A549 (cell line): ENCODE data around the gene LUZP2. TPM values are rescaled to one million over a fixed set of nuclear protein-coding genes. Genes with fewer than 3 reads are reported as not detected.

Source experiments
- ATAC-seq, 2 experiments: fragments of 200-7000 bp in 1 of 2; fragments of >200 bp in 1 of 2; cut with Nextera tagmentation in 1 of 2; cut with Tn5 transposase in 1 of 2; 3 replicates each; pipeline versions ENCODE4 v1.8.0 to v1.9.1; 2018 to 2020; ENCODE audit warnings: mild to moderate bottlenecking in 1 of 2, moderate library complexity in 1 of 2
- CTCF ChIA-PET: fragments of 300-600 bp; sonication (Branson Sonifier 250); formaldehyde crosslinking; extraction: SDS; loops from one replicate; lab custom pipeline; 2021; ENCODE audit warnings: antibody characterized with exemption, inconsistent platforms; lab: Yijun Ruan, JAX
- POLR2A ChIA-PET: fragments of 350-600 bp; formaldehyde crosslinking; extraction: SDS; loops from one replicate; lab custom pipeline; 2021; ENCODE audit warnings: antibody characterized with exemption, inconsistent platforms; lab: Yijun Ruan, JAX
- DNase-seq, 2 experiments: peaks; one replicate each; pipeline versions ENCODE4 v3.0.0 to v3.0.0-alpha.2; 2011 to 2016; ENCODE audit warnings: low read depth in 1 of 2, low spot score in 1 of 2
- FAIRE-seq: peaks from 2 replicates; lab custom pipeline; 2011; peaks lifted over from hg19 to GRCh38; lab: Jason Lieb, UNC
- H3K27ac ChIP-seq, 2 experiments: fragments of >200 bp; sonication (Bioruptor Twin); formaldehyde crosslinking; 3 replicates each; pipeline ENCODE4 v1.5.1; 2016 to 2017
- H3K4me1 ChIP-seq: fragments of >200 bp; sonication (Bioruptor Twin); formaldehyde crosslinking; 3 replicates; pipeline ENCODE4 v1.6.1; 2016
- H3K4me2 ChIP-seq: fragments of >200 bp; sonication (Bioruptor Twin); formaldehyde crosslinking; 3 replicates; pipeline ENCODE4 v1.6.1; 2016
- H3K4me3 ChIP-seq: fragments of >200 bp; sonication (Bioruptor Twin); formaldehyde crosslinking; 3 replicates; pipeline ENCODE4 v1.5.1; 2016
- H3K9me3 ChIP-seq: fragments of >200 bp; sonication (Bioruptor Twin); formaldehyde crosslinking; 3 replicates; pipeline ENCODE4 v1.6.1; 2016
- CBX8 ChIP-seq: fragments of 200-600 bp; sonication (generic); IDR thresholded peaks from 2 replicates; pipeline ENCODE4 v1.6.1; 2016
- CEBPB ChIP-seq, 2 experiments: fragments of >200 bp in 1 of 2; sonication (Bioruptor Twin) in 1 of 2; formaldehyde crosslinking in 1 of 2; IDR thresholded peaks; 2 replicates each; pipeline ENCODE4 v1.6.1; 2012 to 2016
- EP300 ChIP-seq, 2 experiments: fragments of >200 bp; sonication (Bioruptor Twin); formaldehyde crosslinking; IDR thresholded peaks; 2 replicates in 1 of 2; 3 replicates in 1 of 2; pipeline ENCODE4 v1.6.1; 2016 to 2017
- FOSB ChIP-seq: fragments of 250-450 bp; sonication (Bioruptor Pico); IDR thresholded peaks from 2 replicates; pipeline ENCODE4 v1.5.0; 2020; ENCODE audit warnings: mild to moderate bottlenecking, moderate library complexity
- FOSL2 ChIP-seq, 2 experiments: fragments of 450-650 bp in 1 of 2; fragments of >200 bp in 1 of 2; sonication (Bioruptor Twin) in 1 of 2; formaldehyde crosslinking; IDR thresholded peaks; 2 replicates each; pipeline versions ENCODE4 v1.5.0 to v1.6.1; 2016 to 2020; ENCODE audit warnings: mild to moderate bottlenecking in 1 of 2, moderate library complexity in 1 of 2
- HDAC2 ChIP-seq: fragments of 200-600 bp; sonication (generic); IDR thresholded peaks from 2 replicates; pipeline ENCODE4 v1.6.1; 2016
- HOXA7 ChIP-seq: fragments of 250-450 bp; sonication (Bioruptor Pico); IDR thresholded peaks from 2 replicates; pipeline ENCODE4 v1.5.0; 2020; ENCODE audit warnings: mild to moderate bottlenecking, moderate library complexity
- HOXB13 ChIP-seq: fragments of 250-450 bp; sonication (Bioruptor Pico); IDR thresholded peaks from 2 replicates; pipeline ENCODE4 v1.5.0; 2020; ENCODE audit warnings: low read depth, mild to moderate bottlenecking, moderate library complexity
- JUNB ChIP-seq: fragments of >200 bp; sonication (Bioruptor Twin); formaldehyde crosslinking; IDR thresholded peaks from 2 replicates; pipeline ENCODE4 v1.6.1; 2016
- KDM1A ChIP-seq: fragments of 200-600 bp; sonication (generic); IDR thresholded peaks from 2 replicates; pipeline ENCODE4 v1.6.1; 2016; ENCODE audit warnings: low read depth, mild to moderate bottlenecking
- KDM5A ChIP-seq: fragments of 200-600 bp; sonication (generic); IDR thresholded peaks from 2 replicates; pipeline ENCODE4 v1.6.1; 2016; ENCODE audit warnings: antibody characterized with exemption, mild to moderate bottlenecking
- MYC ChIP-seq: IDR thresholded peaks from 2 replicates; pipeline ENCODE4 v1.6.1; 2012; ENCODE audit warnings: mild to moderate bottlenecking, inconsistent platforms, low read length, improper control_type of control experiment, borderline replicate concordance
- NFE2L2 ChIP-seq: fragments of 150-350 bp; conservative IDR thresholded peaks from 2 replicates; pipeline ENCODE4 v1.6.1; 2014; ENCODE audit warnings: low read length
- NPAS2 ChIP-seq: fragments of 250-450 bp; sonication (Bioruptor Pico); IDR thresholded peaks from 2 replicates; pipeline ENCODE4 v1.8.0; 2022; ENCODE audit warnings: mild to moderate bottlenecking, moderate library complexity, borderline replicate concordance
- NR3C1 ChIP-seq: fragments of >200 bp; sonication (Bioruptor Twin); formaldehyde crosslinking; IDR thresholded peaks from 3 replicates; pipeline ENCODE4 v1.6.1; 2017
- RAD21 ChIP-seq, 2 experiments: fragments of >200 bp in 1 of 2; sonication (Bioruptor Twin) in 1 of 2; formaldehyde crosslinking in 1 of 2; IDR thresholded peaks in 1 of 2; conservative IDR thresholded peaks in 1 of 2; 2 replicates in 1 of 2; 3 replicates in 1 of 2; pipeline ENCODE4 v1.6.1; 2012 to 2018; ENCODE audit warnings: inconsistent platforms in 1 of 2
- RCOR1 ChIP-seq: fragments of 150-350 bp; IDR thresholded peaks from 2 replicates; pipeline ENCODE4 v1.6.1; 2014; ENCODE audit warnings: antibody characterized with exemption, low read length, low read depth
- SMC3 ChIP-seq: fragments of >200 bp; sonication (Bioruptor Twin); formaldehyde crosslinking; IDR thresholded peaks from 3 replicates; pipeline ENCODE4 v1.6.1; 2018; ENCODE audit warnings: inconsistent platforms
- SREBF2 ChIP-seq: fragments of 450-650 bp; IDR thresholded peaks from 2 replicates; pipeline ENCODE4 v1.6.1; 2014; ENCODE audit warnings: mild to moderate bottlenecking, moderate library complexity
- TP53 ChIP-seq: fragments of 250-450 bp; sonication (Bioruptor Pico); IDR thresholded peaks from 2 replicates; pipeline ENCODE4 v1.5.0; 2021; ENCODE audit warnings: mild to moderate bottlenecking, moderate library complexity
- ZC3H11A ChIP-seq: fragments of 450-650 bp; IDR thresholded peaks from 2 replicates; pipeline ENCODE4 v1.6.1; 2014; ENCODE audit warnings: antibody characterized with exemption, mild to moderate bottlenecking
- ZSCAN20 ChIP-seq: fragments of 250-450 bp; sonication (Bioruptor Pico); IDR thresholded peaks from 2 replicates; pipeline ENCODE4 v1.8.0; 2022; ENCODE audit warnings: mild to moderate bottlenecking, moderate library complexity
- WGBS: methylation state at CpG from one replicate; pipeline ENCODE4 v1.1.6; 2017; ENCODE audit errors: missing lambda C conversion rate; 5-methylcytosine and 5-hydroxymethylcytosine counted together
- polyA plus RNA-seq, 4 experiments: library from polyadenylated mRNA; depleted of rRNA in 3 of 4; stranded (reverse); fragments of >200 nt; fragmentation: RNase III in 1 of 4; extraction: RNeasy Plus Mini Kit Qiagen cat#74134 plus additional on column Dnase treatment in 1 of 4; gene quantifications; 2 replicates in 3 of 4; 3 replicates in 1 of 4; pipeline ENCODE4 v1.2.3, GENCODE V29; 2011 to 2017
- TF ChIP-seq, protein P1 (sequence below): fragments of >200 bp; sonication (Bioruptor Twin); formaldehyde crosslinking; IDR thresholded peaks from 2 replicates; pipeline ENCODE4 v1.6.1; 2016
- TF ChIP-seq, protein P2 (sequence below): IDR thresholded peaks from 2 replicates; pipeline ENCODE4 v1.6.1; 2012; ENCODE audit warnings: low read depth, borderline replicate concordance

The LUZP2 gene
- polyA plus RNA-seq, 2 of the 4 experiments (the other 2 are of a cell fraction), result not detected

DNA sequence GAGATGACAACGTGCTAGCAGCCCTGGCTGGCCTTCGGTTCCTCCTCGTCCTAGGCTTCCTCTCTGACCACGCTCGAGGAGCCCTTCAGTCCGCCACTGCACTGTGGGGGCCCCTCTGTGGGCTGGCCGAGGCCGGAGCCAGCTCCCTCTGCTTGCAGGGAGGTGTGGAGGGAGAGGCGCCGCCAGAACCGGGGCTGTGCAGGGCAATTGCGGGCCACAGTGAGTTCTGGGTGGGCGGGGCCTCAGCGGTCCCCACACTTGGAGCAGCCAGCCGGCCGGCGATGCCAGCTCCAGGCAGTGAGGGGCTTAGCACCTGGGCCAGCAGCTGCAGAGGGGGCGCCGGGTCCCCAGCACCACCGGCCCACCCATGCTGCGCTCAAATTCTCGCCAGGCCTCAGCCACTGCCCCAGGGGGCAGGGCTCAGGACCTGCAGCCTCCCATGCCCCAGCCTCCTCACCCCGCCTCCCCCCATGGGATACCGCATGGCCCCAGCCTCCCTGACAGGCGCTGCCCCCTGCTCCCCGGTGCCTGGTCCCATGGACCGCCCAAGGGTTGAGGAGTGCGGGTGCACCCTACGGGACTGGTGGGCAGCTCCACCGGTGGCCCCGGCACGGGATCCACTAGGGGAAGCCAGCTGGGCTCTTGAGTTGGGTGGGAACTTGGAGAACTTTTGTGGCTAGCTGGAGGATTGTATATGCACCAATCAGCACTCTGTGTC is 399.4 kb downstream of the LUZP2 start:
- TF ChIP-seq TP53 (no peak), KDM5A (no peak), KDM1A (no peak), JUNB (no peak), ZSCAN20 (CRISPR knock-in tag) (no peak), HOXA7 (CRISPR knock-in tag) (no peak), SREBF2 (no peak), MYC (no peak), NPAS2 (CRISPR knock-in tag) (no peak), HDAC2 (no peak), CEBPB (IDR thresholded peaks at IDR 0.05) (no peak), SMC3 (no peak), RCOR1 (no peak), EP300 (IDR thresholded peaks at IDR 0.05) (no peak), RAD21 (conservative IDR thresholded peaks at IDR 0.05 in 1 of 2, IDR thresholded peaks at IDR 0.05 in 1 of 2) (no peak), NFE2L2 (no peak)
- TF ChIP-seq, protein P1, sequence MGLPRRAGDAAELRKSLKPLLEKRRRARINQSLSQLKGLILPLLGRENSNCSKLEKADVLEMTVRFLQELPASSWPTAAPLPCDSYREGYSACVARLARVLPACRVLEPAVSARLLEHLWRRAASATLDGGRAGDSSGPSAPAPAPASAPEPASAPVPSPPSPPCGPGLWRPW, result no peak
- TF ChIP-seq, protein P2, sequence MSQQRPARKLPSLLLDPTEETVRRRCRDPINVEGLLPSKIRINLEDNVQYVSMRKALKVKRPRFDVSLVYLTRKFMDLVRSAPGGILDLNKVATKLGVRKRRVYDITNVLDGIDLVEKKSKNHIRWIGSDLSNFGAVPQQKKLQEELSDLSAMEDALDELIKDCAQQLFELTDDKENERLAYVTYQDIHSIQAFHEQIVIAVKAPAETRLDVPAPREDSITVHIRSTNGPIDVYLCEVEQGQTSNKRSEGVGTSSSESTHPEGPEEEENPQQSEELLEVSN, result no peak
- FAIRE-seq, result no peak
- Histone ChIP-seq H3K27ac (no peak overlapping the region), H3K9me3 (0 out of 3 replicates have a peak, but pooled peaks cover 4% of the 10 kb centered on the region), H3K4me2 (no peak overlapping the region), H3K4me1 (no peaks in the 10 kb centered on the region), H3K4me3 (no peak overlapping the region)
- no peak for DNase-seq
- ChIA-PET POLR2A (no interaction called here), CTCF (no interaction called here)
- 6% methylated on average over 5 of the region's 32 CpGs for WGBS
- ATAC-seq, result no peak

DNA sequence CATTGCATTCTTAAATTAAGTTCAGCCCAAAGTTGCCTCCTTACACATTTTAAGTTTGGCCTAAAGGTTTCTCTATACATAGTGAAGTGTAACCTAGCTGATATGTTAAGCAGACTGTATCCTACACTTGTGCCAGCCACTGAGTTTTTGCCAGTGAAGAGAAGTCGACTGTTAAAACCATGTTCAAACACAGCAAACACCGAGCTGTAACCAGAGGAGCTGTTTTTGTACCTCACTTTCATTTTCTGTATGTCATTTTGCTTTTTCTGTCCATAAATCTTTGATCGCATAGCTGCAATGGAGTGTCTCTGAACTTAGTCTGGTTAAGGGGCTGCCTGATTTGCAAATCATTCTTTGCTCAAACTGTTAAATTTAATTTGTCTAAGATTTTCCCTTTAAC is 403.7 kb downstream of the LUZP2 start:
- FAIRE-seq (no peak), DNase-seq (no peak), ATAC-seq (no peak)
- CTCF ChIA-PET, result no interaction called here
- Histone ChIP-seq H3K4me1 (no peaks in the 10 kb centered on the region), H3K27ac (no peak overlapping the region), H3K9me3 (0 out of 3 replicates have a peak, but pooled peaks cover 4% of the 10 kb centered on the region), H3K4me2 (no peak overlapping the region), H3K4me3 (no peak overlapping the region)
- no peak for TF ChIP-seq HOXB13 (CRISPR knock-in tag)
- no peak for TF ChIP-seq ZC3H11A
- WGBS, result 32% methylated on average over 3 of the region's 3 CpGs
- POLR2A ChIA-PET, result no interaction called here

DNA sequence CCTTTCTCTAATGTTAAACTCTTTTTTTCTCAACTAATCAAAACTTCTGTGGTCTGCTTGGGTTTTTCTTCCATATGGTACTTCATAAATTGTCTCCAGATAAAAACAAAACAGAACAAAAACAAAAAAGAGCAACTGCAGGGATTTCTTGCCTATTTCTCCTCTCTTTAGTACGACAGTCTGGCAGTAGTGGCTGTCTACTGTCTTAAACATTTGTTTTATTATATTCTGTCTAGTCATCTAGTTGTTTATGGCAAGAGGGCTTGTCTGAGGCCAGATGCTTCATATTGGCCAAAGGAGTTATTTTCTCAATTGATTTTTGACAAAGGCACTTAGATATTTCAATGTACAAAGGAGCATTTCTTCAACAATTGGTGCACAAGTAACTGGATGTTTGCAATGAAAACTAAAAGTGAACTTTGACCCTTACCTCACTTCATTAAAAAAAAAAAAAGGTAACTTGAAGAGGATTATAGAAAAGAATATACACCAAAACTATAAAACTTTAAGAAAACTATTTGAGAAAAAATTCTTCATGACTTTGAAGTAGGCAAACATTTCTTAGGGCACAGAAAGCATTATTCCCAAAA is 404.2 kb downstream of the LUZP2 start:
- Histone ChIP-seq H3K4me1 (no peaks in the 10 kb centered on the region), H3K27ac (no peak overlapping the region), H3K9me3 (0 out of 3 replicates have a peak, but pooled peaks cover 2% of the 10 kb centered on the region), H3K4me2 (no peak overlapping the region), H3K4me3 (no peak overlapping the region)
- FAIRE-seq, result no peak
- ChIA-PET POLR2A (no interaction called here), CTCF (interaction anchor here (0.6 kb wide), 1 partner anchor 748 kb away, joined by 3 read pairs; no protein-coding TSS in a partner anchor)
- DNase-seq, result no peak
- 6% methylated on average over 1 of the region's 1 CpG for WGBS
- ATAC-seq, result no peak
- TF ChIP-seq NR3C1, result no peak
- no peak for TF ChIP-seq CBX8
- TF ChIP-seq FOSL2 (IDR thresholded peaks at IDR 0.05), result no peak
- no peak for TF ChIP-seq FOSL2 (CRISPR knock-in tag; IDR thresholded peaks at IDR 0.05)
- TF ChIP-seq FOSB (CRISPR knock-in tag), result no peak
